ENCODE measurements around the gene CACHD1.

DNA sequence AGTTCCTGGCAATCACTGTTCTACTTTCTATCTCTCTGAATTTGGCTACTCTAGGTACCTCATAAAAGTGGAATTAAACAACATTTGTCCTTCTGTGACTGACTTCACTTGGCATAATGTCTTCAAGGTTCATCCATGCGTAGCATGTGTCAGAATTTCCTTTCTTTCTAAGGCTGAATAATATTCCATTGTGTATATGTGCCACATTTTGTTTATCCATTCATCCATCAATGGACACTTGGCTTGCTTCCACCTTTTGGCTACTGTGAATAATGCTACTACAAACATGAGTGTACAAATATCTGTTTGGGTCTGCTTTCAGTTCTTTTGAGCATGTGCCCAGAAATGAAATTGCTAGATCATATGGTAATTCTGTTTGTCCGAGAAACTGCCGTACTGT is 14.7 kb downstream of the CACHD1 start:
- no peak for TF ChIP-seq POLR2A (IDR thresholded peaks at IDR 0.05)
- TF ChIP-seq, protein P1, sequence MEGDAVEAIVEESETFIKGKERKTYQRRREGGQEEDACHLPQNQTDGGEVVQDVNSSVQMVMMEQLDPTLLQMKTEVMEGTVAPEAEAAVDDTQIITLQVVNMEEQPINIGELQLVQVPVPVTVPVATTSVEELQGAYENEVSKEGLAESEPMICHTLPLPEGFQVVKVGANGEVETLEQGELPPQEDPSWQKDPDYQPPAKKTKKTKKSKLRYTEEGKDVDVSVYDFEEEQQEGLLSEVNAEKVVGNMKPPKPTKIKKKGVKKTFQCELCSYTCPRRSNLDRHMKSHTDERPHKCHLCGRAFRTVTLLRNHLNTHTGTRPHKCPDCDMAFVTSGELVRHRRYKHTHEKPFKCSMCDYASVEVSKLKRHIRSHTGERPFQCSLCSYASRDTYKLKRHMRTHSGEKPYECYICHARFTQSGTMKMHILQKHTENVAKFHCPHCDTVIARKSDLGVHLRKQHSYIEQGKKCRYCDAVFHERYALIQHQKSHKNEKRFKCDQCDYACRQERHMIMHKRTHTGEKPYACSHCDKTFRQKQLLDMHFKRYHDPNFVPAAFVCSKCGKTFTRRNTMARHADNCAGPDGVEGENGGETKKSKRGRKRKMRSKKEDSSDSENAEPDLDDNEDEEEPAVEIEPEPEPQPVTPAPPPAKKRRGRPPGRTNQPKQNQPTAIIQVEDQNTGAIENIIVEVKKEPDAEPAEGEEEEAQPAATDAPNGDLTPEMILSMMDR (IDR thresholded peaks at IDR 0.05), result no peak
